Measurements from ENCODE around the gene ARID1B.
A peak's percentile ranks its signal among the peaks of the same experiment; 100 is the strongest.
"Not testable (repeated sequence)": the region's sequence is repeated elsewhere in the genome, so short reads cannot be mapped to it uniquely, and the experiment has no call there.

ARID1B gene

DNA sequence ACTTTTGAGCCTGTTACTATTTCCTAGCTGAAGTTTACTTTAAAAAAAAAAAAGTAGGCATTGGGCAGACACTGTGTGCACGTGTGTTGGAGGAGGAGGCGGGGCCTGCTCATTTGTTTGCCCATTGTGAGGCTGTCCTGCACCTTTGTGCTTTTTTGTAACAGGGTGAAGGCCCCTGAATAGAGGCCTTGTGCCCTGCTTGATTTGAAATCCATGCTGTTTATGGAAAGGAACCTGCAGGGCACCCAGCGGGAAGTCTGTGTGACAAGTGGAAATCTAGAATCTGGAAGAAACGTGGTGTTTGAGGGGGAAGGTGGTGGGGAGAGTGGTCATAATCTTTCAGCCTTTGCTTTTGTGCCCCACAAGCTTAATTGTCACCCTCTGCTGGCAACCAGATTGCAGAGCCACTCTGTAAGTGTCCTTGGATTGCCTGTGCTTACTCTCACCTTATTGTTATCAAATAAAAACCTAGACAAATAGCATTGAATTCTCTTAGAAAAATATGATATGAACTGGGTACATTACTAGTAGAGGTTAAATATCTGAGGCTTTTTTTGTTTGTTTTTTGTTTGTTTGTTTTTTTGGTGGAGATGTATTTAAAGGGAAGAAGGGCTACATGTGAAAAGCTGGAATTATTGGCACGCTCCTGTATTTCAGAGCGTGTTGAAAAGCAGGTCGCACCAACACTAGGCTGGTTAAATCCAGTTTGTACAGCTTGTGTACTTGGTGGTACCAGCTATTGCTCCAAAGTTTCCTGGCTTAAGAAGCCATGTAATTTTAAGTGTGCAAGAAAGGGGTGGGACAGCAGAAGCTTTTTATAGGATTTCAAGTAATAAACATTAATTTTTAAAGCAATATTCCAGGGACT, 156.3 kb downstream of the ARID1B start:
- Histone ChIP-seq H3K27me3 (replicated peaks; ENCODE audit: control insufficient read depth, insufficient read depth, low read length) (no peaks in the 10 kb centered on the region), H3K36me3 (ENCODE audit: control insufficient read depth, insufficient read depth, low read length, severe bottlenecking) (no peaks in the 10 kb centered on the region), H3K4me3 (ENCODE audit: low read length) (no peak overlapping the region), H3K9me3 (ENCODE audit: control insufficient read depth, low read length) (no peaks in the 10 kb centered on the region), H3K9ac (ENCODE audit: low read length) (no peak overlapping the region), H3K4me1 (ENCODE audit: control insufficient read depth, insufficient read depth, low read length) (no peaks in the 10 kb centered on the region)
- DNase-seq (ENCODE audit: low read depth), result no peak

DNA sequence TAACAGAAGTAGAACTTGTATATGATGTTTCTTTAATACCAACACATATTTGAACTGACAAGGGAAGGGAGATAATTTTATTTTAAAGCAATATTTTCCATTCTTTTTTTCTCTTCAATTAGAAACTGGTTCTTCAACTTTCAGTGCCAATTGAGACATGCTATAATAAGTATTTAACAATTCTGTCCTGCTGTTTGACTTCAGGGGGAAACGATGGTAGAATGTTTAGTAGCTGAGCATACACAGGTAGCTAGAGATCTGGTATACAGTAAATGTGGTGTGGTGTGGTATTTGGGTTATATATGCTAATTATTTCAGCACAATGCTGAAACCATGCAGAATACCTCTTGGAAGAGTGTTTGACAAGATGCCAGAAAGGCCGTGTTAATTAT, 156.9 kb downstream of the ARID1B start:
- no peaks in the 10 kb centered on the region for H3K36me3 ChIP-seq (ENCODE audit: control insufficient read depth, insufficient read depth, low read length, severe bottlenecking)
- H3K4me3 ChIP-seq (ENCODE audit: low read length), result no peak overlapping the region
- H3K27me3 ChIP-seq (replicated peaks; ENCODE audit: control insufficient read depth, insufficient read depth, low read length), result no peaks in the 10 kb centered on the region
- no peak overlapping the region for H3K9ac ChIP-seq (ENCODE audit: low read length)
- no peaks in the 10 kb centered on the region for H3K4me1 ChIP-seq (ENCODE audit: control insufficient read depth, insufficient read depth, low read length)
- no peak for DNase-seq (ENCODE audit: low read depth)
- H3K9me3 ChIP-seq (ENCODE audit: control insufficient read depth, low read length), result no peaks in the 10 kb centered on the region

DNA sequence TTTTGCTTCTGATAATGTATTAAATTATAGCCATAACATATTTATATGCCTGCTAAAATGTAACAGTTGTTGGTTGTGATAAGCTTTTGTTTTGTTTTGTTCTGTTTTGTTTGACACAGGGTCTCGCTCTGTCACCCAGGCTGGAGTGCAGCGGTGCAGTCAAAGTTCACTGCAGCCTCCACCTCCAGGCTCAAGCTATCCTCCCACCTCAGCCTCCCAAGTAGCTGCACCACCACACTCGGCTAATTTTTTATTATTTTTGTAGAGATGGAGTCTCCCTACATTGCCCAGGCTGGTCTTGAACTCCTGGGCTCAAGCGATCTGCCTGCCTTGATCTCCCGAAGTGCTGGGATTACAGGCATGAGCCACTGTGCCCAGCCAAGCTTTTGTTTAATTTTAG, 157.8 kb downstream of the ARID1B start:
- H3K9ac ChIP-seq (ENCODE audit: low read length), result no peak overlapping the region
- H3K4me3 ChIP-seq (ENCODE audit: low read length), result no peak overlapping the region
- no peaks in the 10 kb centered on the region for H3K9me3 ChIP-seq (ENCODE audit: control insufficient read depth, low read length)
- DNase-seq (ENCODE audit: low read depth), result no peak
- no peaks in the 10 kb centered on the region for H3K27me3 ChIP-seq (replicated peaks; ENCODE audit: control insufficient read depth, insufficient read depth, low read length)
- H3K4me1 ChIP-seq (ENCODE audit: control insufficient read depth, insufficient read depth, low read length), result no peaks in the 10 kb centered on the region
- H3K36me3 ChIP-seq (ENCODE audit: control insufficient read depth, insufficient read depth, low read length, severe bottlenecking), result no peaks in the 10 kb centered on the region

DNA sequence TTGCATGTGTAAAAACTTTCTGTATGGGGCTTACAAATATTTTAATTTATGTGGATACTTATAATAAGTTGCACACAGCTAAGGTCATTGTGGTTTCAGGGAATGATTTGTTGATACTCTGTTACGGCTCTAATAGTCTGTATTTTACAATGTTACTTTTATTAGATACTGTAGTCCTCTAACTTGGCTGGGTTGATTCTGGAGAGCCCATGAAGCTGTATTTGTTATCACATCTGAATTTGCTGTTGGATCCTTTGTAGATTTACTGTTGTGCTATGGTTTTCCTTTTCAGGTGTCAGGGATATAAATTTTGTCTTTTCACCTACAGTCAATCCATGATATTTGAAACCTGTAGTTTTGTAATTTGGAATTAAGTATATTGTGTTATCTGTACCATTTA, 161.0 kb downstream of the ARID1B start:
- DNase-seq (ENCODE audit: low read depth), result no peak
- Histone ChIP-seq H3K9ac (ENCODE audit: low read length) (no peak overlapping the region), H3K9me3 (ENCODE audit: control insufficient read depth, low read length) (no peaks in the 10 kb centered on the region), H3K4me3 (ENCODE audit: low read length) (no peak overlapping the region), H3K27me3 (replicated peaks; ENCODE audit: control insufficient read depth, insufficient read depth, low read length) (no peaks in the 10 kb centered on the region), H3K36me3 (ENCODE audit: control insufficient read depth, insufficient read depth, low read length, severe bottlenecking) (no peaks in the 10 kb centered on the region), H3K4me1 (ENCODE audit: control insufficient read depth, insufficient read depth, low read length) (no peaks in the 10 kb centered on the region)

DNA sequence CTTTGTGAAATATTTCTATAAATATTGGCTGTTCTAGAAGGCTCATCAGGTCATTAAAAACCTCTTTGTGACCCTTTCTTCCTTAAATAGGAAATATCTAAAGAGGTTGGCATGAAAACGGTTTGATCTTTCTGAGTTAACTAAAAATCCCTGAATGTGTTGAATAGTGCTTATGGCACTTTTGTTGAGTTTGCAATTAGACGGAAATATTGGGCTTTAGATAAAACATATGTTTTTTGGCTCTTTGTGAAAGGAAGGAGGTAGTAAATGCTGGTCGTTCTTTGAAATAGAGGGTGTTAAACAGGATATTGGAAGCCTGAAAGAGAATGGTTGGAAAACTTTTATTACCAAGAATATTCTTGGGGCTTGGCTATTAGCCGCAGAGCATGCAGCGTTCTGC, 163.0 kb downstream of the ARID1B start:
- peaks cover 11% of the 10 kb centered on the region for H3K4me1 ChIP-seq (ENCODE audit: control insufficient read depth, insufficient read depth, low read length)
- no peak overlapping the region for H3K4me3 ChIP-seq (ENCODE audit: low read length)
- H3K27me3 ChIP-seq (replicated peaks; ENCODE audit: control insufficient read depth, insufficient read depth, low read length), result no peaks in the 10 kb centered on the region
- no peak overlapping the region for H3K9ac ChIP-seq (ENCODE audit: low read length)
- no peak for DNase-seq (ENCODE audit: low read depth)
- no peaks in the 10 kb centered on the region for H3K9me3 ChIP-seq (ENCODE audit: control insufficient read depth, low read length)
- no peaks in the 10 kb centered on the region for H3K36me3 ChIP-seq (ENCODE audit: control insufficient read depth, insufficient read depth, low read length, severe bottlenecking)

DNA sequence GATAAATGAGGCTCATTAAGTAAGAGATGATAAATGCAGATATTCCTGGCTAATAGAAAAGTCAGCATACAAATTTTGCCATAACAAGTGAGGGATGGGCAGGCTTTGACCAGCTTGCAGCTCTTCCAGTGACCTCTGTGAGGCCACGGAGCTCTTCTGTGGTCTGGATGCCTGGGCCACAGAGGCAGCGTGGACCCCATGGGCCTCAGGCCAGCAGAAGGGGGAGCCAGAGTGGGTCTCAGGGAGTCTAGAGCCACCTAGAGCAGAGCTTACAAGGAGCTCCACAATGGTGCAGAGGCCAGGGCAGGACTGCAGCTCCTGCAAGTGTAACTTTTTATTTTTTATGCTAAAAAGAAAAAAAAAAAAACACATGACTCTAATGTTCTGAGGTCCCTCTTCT, 165.1 kb downstream of the ARID1B start:
- no peaks in the 10 kb centered on the region for H3K9me3 ChIP-seq (ENCODE audit: control insufficient read depth, low read length)
- DNase-seq (ENCODE audit: low read depth), result no peak
- no peaks in the 10 kb centered on the region for H3K27me3 ChIP-seq (replicated peaks; ENCODE audit: control insufficient read depth, insufficient read depth, low read length)
- H3K4me1 ChIP-seq (ENCODE audit: control insufficient read depth, insufficient read depth, low read length), result peaks cover 11% of the 10 kb centered on the region
- H3K36me3 ChIP-seq (ENCODE audit: control insufficient read depth, insufficient read depth, low read length, severe bottlenecking), result no peaks in the 10 kb centered on the region
- no peak overlapping the region for H3K4me3 ChIP-seq (ENCODE audit: low read length)
- no peak overlapping the region for H3K9ac ChIP-seq (ENCODE audit: low read length)

DNA sequence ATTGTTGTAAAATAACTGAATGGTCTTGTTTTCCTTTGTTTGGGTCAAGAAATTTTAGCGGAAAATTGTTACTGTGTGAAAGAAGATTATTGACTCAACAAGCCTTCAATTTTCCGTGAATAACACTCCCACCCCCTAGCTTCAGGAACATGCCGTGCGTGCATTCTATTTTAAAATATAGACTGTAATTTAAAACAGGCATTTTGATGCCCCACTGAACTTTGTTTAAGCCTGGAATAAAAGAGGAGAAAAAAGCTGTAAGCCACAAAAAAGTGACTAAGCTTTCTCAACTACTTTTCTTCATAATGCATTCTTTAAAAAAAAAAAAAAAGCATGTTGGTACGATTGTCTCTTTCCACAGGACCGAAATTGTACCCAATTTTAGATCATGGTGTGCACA, 166.0 kb downstream of the ARID1B start:
- Histone ChIP-seq H3K9me3 (ENCODE audit: control insufficient read depth, low read length) (no peaks in the 10 kb centered on the region), H3K27me3 (replicated peaks; ENCODE audit: control insufficient read depth, insufficient read depth, low read length) (no peaks in the 10 kb centered on the region), H3K4me3 (ENCODE audit: low read length) (no peak overlapping the region), H3K36me3 (ENCODE audit: control insufficient read depth, insufficient read depth, low read length, severe bottlenecking) (no peaks in the 10 kb centered on the region), H3K4me1 (ENCODE audit: control insufficient read depth, insufficient read depth, low read length) (peaks cover 11% of the 10 kb centered on the region), H3K9ac (ENCODE audit: low read length) (no peak overlapping the region)
- peak; percentile 67 for DNase-seq (ENCODE audit: low read depth)

DNA sequence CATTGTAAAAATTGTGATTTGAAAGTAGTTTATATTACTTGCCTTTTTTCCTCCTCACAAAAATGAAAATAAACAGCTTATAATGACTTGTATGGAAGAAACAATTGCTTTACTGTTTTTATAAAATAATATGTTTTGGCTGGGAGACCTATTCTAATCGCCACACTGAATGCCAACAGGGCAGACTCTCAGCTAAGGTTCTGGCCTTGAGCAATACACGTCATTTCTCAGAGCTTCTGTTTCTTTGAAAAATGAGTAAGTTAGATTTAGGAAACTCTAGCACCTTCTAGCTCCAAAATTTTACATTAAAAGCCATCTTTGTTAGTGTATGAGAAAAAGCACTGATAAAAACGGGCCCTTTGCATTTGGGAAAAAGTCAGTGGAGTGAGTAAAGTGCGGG, 166.6 kb downstream of the ARID1B start:
- H3K4me3 ChIP-seq (ENCODE audit: low read length), result no peak overlapping the region
- peak; percentile 53 for DNase-seq (ENCODE audit: low read depth)

DNA sequence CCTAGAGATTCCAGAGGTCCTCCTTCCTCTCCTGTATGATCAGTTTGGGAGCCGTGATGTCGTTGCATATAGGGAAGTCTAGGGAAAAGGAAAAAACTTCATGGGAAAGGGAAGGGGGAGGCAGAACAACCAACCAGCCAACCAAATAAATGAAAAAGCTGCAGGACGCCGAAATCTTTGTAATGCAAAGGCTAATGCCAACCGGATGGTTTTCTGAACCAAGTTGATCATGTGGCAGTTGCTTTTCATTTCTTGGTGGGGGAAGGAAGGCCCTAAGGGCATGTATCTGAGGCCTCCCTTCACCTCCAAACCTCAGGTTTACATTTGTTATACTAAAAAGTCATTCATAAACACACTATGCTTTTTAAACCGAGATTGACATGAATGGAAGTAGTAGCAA, 167.2 kb downstream of the ARID1B start:
- no peak for DNase-seq (ENCODE audit: low read depth)
- no peaks in the 10 kb centered on the region for H3K36me3 ChIP-seq (ENCODE audit: control insufficient read depth, insufficient read depth, low read length, severe bottlenecking)
- H3K4me3 ChIP-seq (ENCODE audit: low read length), result no peak overlapping the region
- H3K9me3 ChIP-seq (ENCODE audit: control insufficient read depth, low read length), result no peaks in the 10 kb centered on the region
- peaks cover 19% of the 10 kb centered on the region for H3K4me1 ChIP-seq (ENCODE audit: control insufficient read depth, insufficient read depth, low read length)
- H3K27me3 ChIP-seq (replicated peaks; ENCODE audit: control insufficient read depth, insufficient read depth, low read length), result no peaks in the 10 kb centered on the region
- H3K9ac ChIP-seq (ENCODE audit: low read length), result no peak overlapping the region

More for the DNA sequence above, 166.6 kb downstream of the ARID1B start:
- peaks cover 13% of the 10 kb centered on the region for H3K4me1 ChIP-seq (ENCODE audit: control insufficient read depth, insufficient read depth, low read length)
- no peaks in the 10 kb centered on the region for H3K36me3 ChIP-seq (ENCODE audit: control insufficient read depth, insufficient read depth, low read length, severe bottlenecking)
- H3K9me3 ChIP-seq (ENCODE audit: control insufficient read depth, low read length), result no peaks in the 10 kb centered on the region
- H3K9ac ChIP-seq (ENCODE audit: low read length), result no peak overlapping the region
- H3K27me3 ChIP-seq (replicated peaks; ENCODE audit: control insufficient read depth, insufficient read depth, low read length), result no peaks in the 10 kb centered on the region

DNA sequence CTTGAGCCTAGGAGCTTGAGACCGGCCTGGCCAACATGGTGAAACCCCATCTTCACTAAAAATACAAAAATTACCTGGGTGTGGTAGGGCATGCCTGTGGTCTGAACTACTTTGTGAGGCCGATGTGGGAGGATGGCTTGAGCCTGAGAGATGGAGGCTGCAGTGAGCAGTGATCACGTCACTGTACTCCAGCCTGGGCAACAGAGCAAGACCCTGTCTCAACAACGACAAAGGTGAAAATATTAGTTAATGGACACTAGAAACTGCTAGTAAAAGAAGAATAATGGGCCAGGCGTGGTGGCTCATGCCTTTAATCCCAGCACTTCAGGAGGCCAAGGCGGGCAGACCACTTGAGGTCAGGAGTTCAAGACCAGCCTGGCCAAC, 168.6 kb downstream of the ARID1B start:
- DNase-seq (ENCODE audit: low read depth); H3K9me3 ChIP-seq (ENCODE audit: control insufficient read depth, low read length); H3K27me3 ChIP-seq (replicated peaks; ENCODE audit: control insufficient read depth, insufficient read depth, low read length); H3K4me3 ChIP-seq (ENCODE audit: low read length); H3K36me3 ChIP-seq (ENCODE audit: control insufficient read depth, insufficient read depth, low read length, severe bottlenecking); H3K9ac ChIP-seq (ENCODE audit: low read length): not testable (repeated sequence)
- H3K4me1 ChIP-seq (ENCODE audit: control insufficient read depth, insufficient read depth, low read length), result peaks cover 26% of the 10 kb centered on the region

DNA sequence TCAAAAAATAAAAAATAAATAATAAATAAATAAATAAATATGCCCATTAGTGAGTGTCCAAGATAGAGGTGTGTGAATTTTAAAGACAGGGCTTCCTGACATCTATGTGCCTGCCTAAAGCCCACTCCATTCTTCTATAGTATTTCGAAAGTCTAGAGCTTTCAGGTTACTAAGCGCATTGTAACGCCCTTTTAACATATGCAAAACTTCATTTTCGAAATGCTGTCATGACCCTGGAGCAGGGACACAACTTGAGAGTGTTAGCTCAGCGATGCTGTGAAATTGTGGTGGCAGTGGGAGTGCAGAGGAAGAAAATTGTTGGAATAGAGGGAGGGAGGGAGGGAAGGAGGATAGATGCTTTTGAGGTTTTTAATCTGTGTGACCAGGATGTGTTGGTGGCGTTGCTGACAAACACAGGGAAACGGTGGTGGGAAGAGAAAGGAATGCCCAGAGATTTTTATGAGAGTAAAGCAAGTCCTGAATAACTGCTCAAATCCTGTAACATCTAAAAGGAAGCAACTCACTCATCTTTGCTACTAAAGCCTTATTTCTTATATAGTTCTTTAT, 169.3 kb downstream of the ARID1B start:
- Histone ChIP-seq H3K4me1 (ENCODE audit: control insufficient read depth, insufficient read depth, low read length) (peaks cover 26% of the 10 kb centered on the region), H3K27me3 (replicated peaks; ENCODE audit: control insufficient read depth, insufficient read depth, low read length) (no peaks in the 10 kb centered on the region), H3K9me3 (ENCODE audit: control insufficient read depth, low read length) (no peaks in the 10 kb centered on the region), H3K9ac (ENCODE audit: low read length) (no peak overlapping the region), H3K4me3 (ENCODE audit: low read length) (no peak overlapping the region), H3K36me3 (ENCODE audit: control insufficient read depth, insufficient read depth, low read length, severe bottlenecking) (no peaks in the 10 kb centered on the region)
- no peak for DNase-seq (ENCODE audit: low read depth)
